HG03108 (cell line): ENCODE results near the gene DLGAP3.

Source experiments
- ATAC-seq: cut with Tn5 transposase; IDR thresholded peaks from one replicate; pipeline ENCODE4 v1.9.1; 2021; ENCODE audit warnings: moderate library complexity; ENCODE audit not compliant: unreplicated experiment

DLGAP3 gene

GRCh38 chr1:34868230-34869049 lies 61.0 kb downstream of the DLGAP3 start:
- no peak for ATAC-seq

GRCh38 chr1:34867415-34867814 lies 62.0 kb downstream of the DLGAP3 start:
- no peak for ATAC-seq

GRCh38 chr1:34866762-34867109 lies 62.7 kb downstream of the DLGAP3 start:
- no peak for ATAC-seq

DNA sequence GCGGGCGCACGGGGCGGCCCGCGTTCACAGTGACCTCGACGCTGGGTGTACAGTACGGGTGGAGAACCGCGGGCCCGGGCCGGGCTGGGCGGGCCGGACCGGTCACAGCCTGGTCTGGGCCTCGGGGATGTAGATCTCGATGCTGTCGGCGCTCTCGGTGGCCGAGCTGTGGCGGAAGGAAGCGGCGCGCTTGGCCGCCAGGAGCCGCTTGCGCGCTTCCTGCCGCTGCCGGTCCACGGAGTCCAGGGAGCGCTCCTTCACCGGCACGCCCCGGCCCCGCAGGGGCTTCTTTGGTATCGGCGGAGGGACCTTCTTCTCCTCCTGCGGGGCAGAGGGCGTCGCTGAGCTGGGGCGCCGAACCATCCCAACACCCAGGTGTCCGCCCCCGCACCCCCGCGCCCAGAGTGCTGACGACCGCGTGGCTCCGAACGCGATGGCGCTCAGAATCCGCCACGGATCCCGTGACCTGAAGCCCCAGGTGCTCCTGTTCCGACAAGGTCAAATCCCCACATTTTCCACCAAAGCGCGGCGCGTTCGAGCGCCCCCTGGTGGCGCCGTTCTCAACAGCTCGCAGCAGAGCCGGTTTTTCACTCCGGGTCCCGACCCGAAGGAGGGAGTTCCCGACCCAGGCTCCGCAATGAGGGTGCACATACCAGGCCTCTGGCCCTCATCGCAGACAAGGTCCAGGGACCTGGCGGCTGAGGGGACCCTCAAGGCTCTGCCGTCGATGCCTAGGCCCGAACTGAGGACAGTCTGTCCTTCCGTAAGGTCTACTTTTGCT lies 63.3 kb downstream of the DLGAP3 start:
- peak; percentile 51 for ATAC-seq

- ATAC-seq = no peak
These were observed 63.9 kb downstream of the DLGAP3 start for GRCh38 chr1:34865573-34865972.

DNA sequence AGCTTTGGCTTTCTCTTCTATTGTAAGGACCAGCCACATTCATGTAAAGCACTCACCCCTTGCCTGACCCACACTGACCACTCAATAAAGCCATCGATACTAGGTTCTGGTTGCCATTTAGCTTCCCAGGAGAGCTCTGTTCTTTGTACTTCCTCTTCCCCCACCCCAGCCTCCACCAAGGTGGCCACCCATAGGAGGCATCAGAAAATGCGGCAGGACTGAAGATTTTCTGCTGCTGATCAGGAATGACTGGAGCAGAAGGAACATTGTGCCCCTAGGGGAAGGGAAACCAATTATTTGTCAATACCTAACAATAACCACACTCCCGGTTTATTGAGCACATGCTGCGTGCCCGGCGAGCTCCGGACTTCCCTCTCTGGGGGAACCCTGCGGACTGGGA lies 64.7 kb downstream of the DLGAP3 start:
- no peak for ATAC-seq

DNA sequence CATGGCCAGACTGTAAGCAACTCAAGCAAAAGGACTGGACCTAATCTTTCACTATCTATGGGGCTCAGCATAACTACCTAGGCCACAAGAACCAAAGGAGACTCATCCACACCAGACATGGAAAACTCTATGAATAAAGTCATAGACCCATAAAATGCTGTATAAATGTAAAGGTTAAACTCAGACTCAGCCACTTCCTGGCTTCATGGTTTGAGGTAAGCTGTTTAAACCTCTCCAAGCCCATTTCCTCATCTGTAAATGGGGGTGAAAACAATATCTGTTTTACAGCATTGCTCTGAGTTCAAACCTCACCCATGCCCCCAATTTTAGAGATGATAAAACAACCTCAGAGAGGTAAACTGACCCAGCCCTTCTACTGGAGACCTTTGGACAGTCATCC lies 65.9 kb downstream of the DLGAP3 start:
- ATAC-seq = no peak

DNA sequence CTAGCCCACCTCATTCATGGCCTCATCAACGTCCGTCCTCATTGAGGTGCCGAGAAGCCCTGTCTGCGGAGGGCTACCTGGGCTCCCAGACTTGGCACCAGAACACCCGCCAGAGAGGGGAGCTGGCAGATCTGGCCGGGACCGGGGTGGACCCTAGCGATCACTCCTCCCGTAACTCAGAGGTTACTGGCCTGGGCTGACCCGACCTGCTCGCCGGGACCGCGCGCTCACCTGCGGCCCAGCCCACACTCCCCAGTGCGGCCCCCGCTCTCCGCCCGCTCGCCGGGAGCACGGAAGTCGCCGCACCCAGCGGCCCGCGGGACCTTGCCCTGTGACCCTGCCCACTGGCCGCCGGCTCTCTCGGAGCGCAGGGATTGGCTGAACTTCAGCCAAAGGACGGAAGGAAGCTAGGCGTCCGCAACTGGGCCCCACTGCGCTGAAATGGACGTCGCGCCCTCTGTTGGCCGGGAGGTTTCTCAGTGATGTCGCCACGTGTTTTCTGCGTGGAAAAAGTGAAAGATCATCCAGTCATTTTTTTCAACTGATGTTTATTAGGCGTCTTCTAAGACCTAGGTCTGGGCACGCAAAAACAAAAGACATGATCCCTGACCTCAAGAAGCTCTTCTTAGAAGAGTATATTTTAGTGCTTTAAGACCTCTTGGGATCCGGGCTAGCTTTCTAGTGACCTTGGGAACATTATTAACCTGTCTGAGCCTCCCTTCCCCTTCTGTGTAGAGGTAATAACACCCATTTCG lies 69.8 kb downstream of the DLGAP3 start, which contains the start of gene SMIM12:
TSS of gene SMIM12 (minus strand) at position 304 of the 755 bp plus-strand sequence. CDS start 3,772 bp downstream, outside the sequence.
- peak; percentile 95 for ATAC-seq

GRCh38 chr1:34858901-34859445 lies 70.5 kb downstream of the DLGAP3 start:
- ATAC-seq = no peak

GRCh38 chr1:34856697-34857096 lies 72.8 kb downstream of the DLGAP3 start:
- no peak for ATAC-seq

- peak; percentile 93 for ATAC-seq
These were observed 76.7 kb downstream of the DLGAP3 start for GRCh38 chr1:34852677-34853217.

GRCh38 chr1:34851431-34852105 lies 77.9 kb downstream of the DLGAP3 start:
- ATAC-seq = no peak

DNA sequence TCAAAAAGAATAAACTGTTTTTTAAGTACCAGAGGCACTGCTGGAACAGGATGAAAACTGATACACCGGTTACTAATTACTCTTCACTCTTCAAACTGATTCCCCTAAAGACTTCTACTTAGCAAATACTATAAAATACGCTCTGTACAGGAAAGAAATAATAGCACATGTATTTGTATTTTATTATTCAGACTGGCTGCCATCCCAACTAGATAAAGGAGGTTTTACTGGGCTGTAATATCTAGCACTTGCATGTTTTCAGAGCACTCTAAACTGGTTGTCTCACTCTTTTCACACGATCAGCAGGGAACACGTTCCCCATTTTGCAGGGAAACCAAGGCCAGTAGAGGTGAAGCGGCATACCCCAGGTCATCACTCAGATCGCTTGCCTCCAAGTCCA lies 79.1 kb downstream of the DLGAP3 start:
- no peak for ATAC-seq

DNA sequence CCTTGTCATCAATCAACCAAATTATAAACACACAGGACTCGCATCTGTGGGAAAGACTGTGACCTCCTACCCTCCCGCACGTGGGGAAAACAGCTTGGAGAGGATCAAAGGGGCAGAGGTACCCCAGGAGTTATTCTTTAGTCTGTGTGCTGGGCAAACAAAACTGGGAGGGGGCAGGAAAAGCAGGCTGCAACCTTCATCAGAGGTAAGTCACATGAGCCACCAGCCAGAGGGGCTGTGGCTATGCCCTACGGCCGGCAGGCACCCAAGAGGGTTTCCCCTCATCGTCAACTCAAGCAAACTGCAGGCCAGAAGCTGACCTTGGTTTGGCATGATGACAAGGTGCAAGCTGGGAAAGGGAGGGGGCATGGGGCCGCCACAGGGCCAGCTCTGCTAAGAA lies 82.4 kb downstream of the DLGAP3 start:
- ATAC-seq = no peak

GRCh38 chr1:34846265-34846664 lies 83.2 kb downstream of the DLGAP3 start:
- no peak for ATAC-seq

- ATAC-seq = no peak
These were observed 84.1 kb downstream of the DLGAP3 start for GRCh38 chr1:34845131-34845901.

- ATAC-seq = no peak
These were observed 85.2 kb downstream of the DLGAP3 start for GRCh38 chr1:34844252-34844634.

DNA sequence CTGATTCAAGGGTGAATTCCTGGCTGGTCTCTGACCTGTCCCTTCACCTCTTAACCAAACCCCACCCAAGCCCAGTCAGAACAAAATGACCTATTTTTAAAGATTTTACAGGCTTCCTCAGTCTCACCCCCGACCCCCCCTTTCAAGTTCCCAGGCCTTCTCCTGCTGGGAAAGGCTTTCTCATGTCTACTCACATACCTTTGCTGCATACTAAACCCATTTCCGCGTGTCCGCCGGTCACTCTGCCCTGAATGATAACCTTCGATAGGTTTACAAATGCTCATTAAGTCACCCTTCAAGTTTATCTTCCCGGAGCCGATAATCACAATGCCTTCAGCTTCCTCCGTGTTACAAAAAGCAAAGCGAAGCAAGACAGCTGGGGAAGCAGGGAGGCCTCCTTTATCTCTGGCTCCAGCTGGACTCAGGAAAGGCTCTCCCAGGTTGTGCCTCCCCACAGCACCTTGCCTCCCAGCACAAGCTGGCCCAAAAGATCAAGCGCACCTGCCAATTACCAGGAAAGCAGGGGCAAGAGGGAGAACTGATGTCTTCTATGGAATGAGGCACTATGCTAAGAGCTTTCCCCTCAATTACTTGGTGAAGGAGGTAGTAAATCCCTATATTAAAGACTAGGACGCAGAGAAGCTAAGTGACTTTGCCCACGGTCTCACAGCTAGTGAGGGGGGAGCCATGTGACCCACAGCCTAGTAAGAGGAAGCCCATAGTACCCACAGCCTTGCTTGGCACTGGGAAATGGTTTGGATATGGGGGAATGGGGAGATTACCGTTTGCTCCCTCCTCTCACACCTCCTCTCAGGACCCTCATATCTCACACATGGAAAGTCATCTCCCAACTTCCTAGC lies 85.8 kb downstream of the DLGAP3 start:
- no peak for ATAC-seq

GRCh38 chr1:34842952-34843371 lies 86.5 kb downstream of the DLGAP3 start:
- ATAC-seq = no peak
